HCT116 (cell line): ENCODE results near the gene ST3GAL5. TPM values are rescaled to one million over a fixed set of nuclear protein-coding genes. Genes with fewer than 3 reads are reported as not detected.

ENCODE experiments used
- ATAC-seq: fragments of 200-7000 bp; cut with Tn5 transposase; 2 replicates; pipeline ENCODE4 v1.9.1; 2020; ENCODE audit warnings: mild to moderate bottlenecking, moderate library complexity
- BruUV-seq: library from RNA; stranded (reverse); fragments of 400-500 nt; replicated peaks from 2 replicates; lab custom pipeline; 2021; lab: Mats Ljungman, UMichigan
- CTCF ChIA-PET: fragments of 300-600 bp; sonication (Branson Sonifier 250); formaldehyde crosslinking; loops from one replicate; lab custom pipeline; 2021; ENCODE audit warnings: antibody characterized with exemption; lab: Charles Lee
- POLR2A ChIA-PET: fragments of 300-600, 350-600 bp; sonication (Branson Sonifier 250); formaldehyde crosslinking; loops from one replicate; lab custom pipeline; 2021; ENCODE audit warnings: antibody characterized with exemption; lab: Charles Lee
- RAD21 ChIA-PET, 2 experiments: fragments of 300-600 bp; sonication (Branson Sonifier 250); formaldehyde crosslinking; loops; one replicate each; lab custom pipeline; 2023; ENCODE audit warnings: low total read pairs in 2 of 2; ENCODE audit not compliant: uncharacterized antibody in 2 of 2, unreplicated experiment in 2 of 2, low non-redundant PET in 1 of 2; lab: Charles Lee
- DNase-seq: peaks from one replicate; pipeline ENCODE4 v3.0.0-alpha.2; 2010; ENCODE audit warnings: low read depth, low spot score
- H2AFZ ChIP-seq: fragments of 200-600 bp; shearing (Covaris generic), sonication (generic); 2 replicates; pipeline ENCODE4 v1.6.1; 2017; ENCODE audit warnings: low read depth, mixed run types, mixed read lengths, antibody characterized with exemption, low read length; ENCODE audit not compliant: poor library complexity, severe bottlenecking
- H3K27ac ChIP-seq: 2 replicates; pipeline ENCODE4 v1.5.1; 2012; ENCODE audit warnings: low read depth, low read length
- H3K27me3 ChIP-seq: fragments of 200-600 bp; sonication (generic); 2 replicates; pipeline ENCODE4 v1.6.1; 2016; ENCODE audit warnings: mixed run types, low read length, mixed read lengths; ENCODE audit not compliant: insufficient read depth
- H3K36me3 ChIP-seq, 2 experiments: fragments of 200-500 bp in 1 of 2; fragments of 200-600 bp in 1 of 2; sonication (Bioruptor generic) in 1 of 2; sonication (generic) in 1 of 2; 2 replicates each; pipeline versions ENCODE4 v1.5.1 to v1.6.1; 2014 to 2016; ENCODE audit warnings: low read length in 2 of 2, inconsistent platforms in 1 of 2, mixed read lengths in 1 of 2, mixed run types in 1 of 2; ENCODE audit not compliant: insufficient read depth in 2 of 2, control insufficient read depth in 1 of 2
- H3K4me1 ChIP-seq, 2 experiments: fragments of 200-600 bp in 1 of 2; sonication (generic) in 1 of 2; 2 replicates each; pipeline versions ENCODE4 v1.5.1 to v1.6.1; 2012 to 2017; ENCODE audit warnings: low read length in 2 of 2, inconsistent platforms in 1 of 2, mild to moderate bottlenecking in 1 of 2, mixed read lengths in 1 of 2, mixed run types in 1 of 2, moderate library complexity in 1 of 2; ENCODE audit not compliant: insufficient read depth in 2 of 2, control insufficient read depth in 1 of 2
- H3K4me2 ChIP-seq: fragments of 200-600 bp; sonication (generic); 2 replicates; pipeline ENCODE4 v1.6.1; 2017; ENCODE audit warnings: mixed run types, low read length, mixed read lengths
- H3K4me3 ChIP-seq, 2 experiments: fragments of 200-600 bp in 1 of 2; sonication (generic) in 1 of 2; replicated peaks in 1 of 2; 2 replicates each; pipeline ENCODE4 v1.5.1; 2011 to 2016; ENCODE audit warnings: low read length in 2 of 2, control low read depth in 1 of 2, low read depth in 1 of 2, mild to moderate bottlenecking in 1 of 2, mixed read lengths in 1 of 2, mixed run types in 1 of 2
- H3K79me2 ChIP-seq: fragments of 200-600 bp; sonication (generic); 2 replicates; pipeline ENCODE4 v1.6.1; 2017; ENCODE audit warnings: mild to moderate bottlenecking, mixed run types, low read length, moderate library complexity, mixed read lengths; ENCODE audit not compliant: insufficient read depth
- H3K9ac ChIP-seq: fragments of 200-600 bp; sonication (generic); 2 replicates; pipeline ENCODE4 v1.6.1; 2016; ENCODE audit warnings: low read length, mixed read lengths
- H3K9me2 ChIP-seq: fragments of 200-600 bp; sonication (generic), shearing (Covaris generic); 2 replicates; pipeline ENCODE4 v1.6.1; 2017; ENCODE audit warnings: mixed run types, mild to moderate bottlenecking, moderate library complexity; ENCODE audit not compliant: insufficient read depth
- H3K9me3 ChIP-seq, 2 experiments: fragments of 200-500 bp in 1 of 2; fragments of 200-600 bp in 1 of 2; sonication (Bioruptor generic) in 1 of 2; sonication (generic) in 1 of 2; 2 replicates each; pipeline ENCODE4 v1.6.1; 2014 to 2017; ENCODE audit warnings: low read length in 2 of 2, mixed read lengths in 2 of 2, inconsistent platforms in 1 of 2, low read depth in 1 of 2, mild to moderate bottlenecking in 1 of 2, mixed run types in 1 of 2, moderate library complexity in 1 of 2; ENCODE audit not compliant: control insufficient read depth in 1 of 2, insufficient read depth in 1 of 2
- H4K20me1 ChIP-seq: fragments of 200-600 bp; sonication (generic), shearing (Covaris generic); 2 replicates; pipeline ENCODE4 v1.6.1; 2017; ENCODE audit warnings: mixed run types, mild to moderate bottlenecking, moderate library complexity; ENCODE audit not compliant: insufficient read depth
- EGR1 ChIP-seq: IDR thresholded peaks from 2 replicates; pipeline ENCODE4 v1.6.1; 2012; ENCODE audit warnings: low read depth
- ELF1 ChIP-seq: IDR thresholded peaks from 2 replicates; pipeline ENCODE4 v1.6.1; 2012; ENCODE audit warnings: low read depth, borderline replicate concordance
- JUND ChIP-seq: IDR thresholded peaks from 2 replicates; pipeline ENCODE4 v1.6.1; 2012
- POLR2A ChIP-seq: IDR thresholded peaks from 2 replicates; pipeline ENCODE4 v1.7.0; 2011; ENCODE audit warnings: borderline replicate concordance; ENCODE audit not compliant: insufficient read depth, insufficient read length; ENCODE audit errors: extremely low read depth
- POLR2AphosphoS5 ChIP-seq: IDR thresholded peaks from 2 replicates; pipeline ENCODE4 v1.6.1; 2011; ENCODE audit warnings: mild to moderate bottlenecking, low read depth, low read length, moderate library complexity
- SP1 ChIP-seq: IDR thresholded peaks from 2 replicates; pipeline ENCODE4 v1.6.1; 2012; ENCODE audit warnings: low read depth
- SRF ChIP-seq: IDR thresholded peaks from 2 replicates; pipeline ENCODE4 v1.6.1; 2012; ENCODE audit warnings: low read depth
- TCF7L2 ChIP-seq: IDR thresholded peaks from 2 replicates; pipeline ENCODE4 v1.7.0; 2011; ENCODE audit warnings: borderline replicate concordance, inconsistent platforms; ENCODE audit not compliant: insufficient read depth, insufficient read length; ENCODE audit errors: extremely low read depth
- ZFX ChIP-seq: fragments of 450-650 bp; IDR thresholded peaks from 2 replicates; pipeline ENCODE4 v1.6.1; 2017
- intact Hi-C: fragments of 100-400 bp; cut with micrococcal nuclease; formaldehyde crosslinking; loops from 2 replicates; pipeline ENCODE4 v1.10.0; 2022
- total RNA-seq: library from RNA; stranded (reverse); gene quantifications from one replicate; pipeline ENCODE4 v1.2.1, GENCODE V29; 2021; ENCODE audit not compliant: unreplicated experiment
- TF ChIP-seq, protein P1 (sequence below): IDR thresholded peaks from 2 replicates; pipeline ENCODE4 v1.6.1; 2011; ENCODE audit warnings: mild to moderate bottlenecking, low read length, moderate library complexity; ENCODE audit not compliant: insufficient replicate concordance; ENCODE audit errors: extremely low read depth
- TF ChIP-seq, protein P2 (sequence below): IDR thresholded peaks from 2 replicates; pipeline ENCODE4 v1.6.1; 2012
- TF ChIP-seq, protein P3 (sequence below): IDR thresholded peaks from 2 replicates; pipeline ENCODE4 v1.6.1; 2012; ENCODE audit warnings: low read depth

ST3GAL5 gene
- total RNA-seq, 1 experiment from 2014 or later = 14.8 TPM

DNA sequence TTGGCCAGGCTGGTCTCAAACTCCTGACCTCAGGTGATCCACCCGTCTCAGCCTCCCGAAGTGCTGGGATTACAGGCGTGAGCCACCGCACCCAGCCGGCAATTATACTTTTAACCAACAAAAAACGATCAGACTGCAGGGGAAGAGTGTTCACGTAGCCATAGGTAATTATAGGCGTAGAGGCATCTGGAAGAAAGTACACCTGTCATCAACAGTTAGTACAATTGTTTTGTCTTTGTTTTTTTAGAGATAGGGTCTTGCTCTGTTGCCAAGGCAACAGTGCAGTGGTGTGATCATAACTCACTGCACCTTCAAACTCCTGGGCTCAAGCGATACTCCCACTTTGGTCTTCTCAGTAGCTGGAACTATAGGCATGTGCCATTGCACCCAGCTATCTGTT, 20.0 kb downstream of the ST3GAL5 start:
- H3K4me1 ChIP-seq = no peaks in the 10 kb centered on the region
- no peak overlapping the region for H3K27ac ChIP-seq
- CTCF ChIA-PET = no interaction called here
- no peaks in the 10 kb centered on the region for H3K27me3 ChIP-seq
- H3K79me2 ChIP-seq = no peaks in the 10 kb centered on the region
- no peak for ATAC-seq
- POLR2A ChIA-PET = no interaction called here
- TF ChIP-seq SP1 (no peak), ZFX (no peak), JUND (no peak), POLR2A (no peak), TCF7L2 (no peak), ELF1 (no peak), SRF (no peak), POLR2AphosphoS5 (no peak), EGR1 (no peak)
- TF ChIP-seq, protein P1, sequence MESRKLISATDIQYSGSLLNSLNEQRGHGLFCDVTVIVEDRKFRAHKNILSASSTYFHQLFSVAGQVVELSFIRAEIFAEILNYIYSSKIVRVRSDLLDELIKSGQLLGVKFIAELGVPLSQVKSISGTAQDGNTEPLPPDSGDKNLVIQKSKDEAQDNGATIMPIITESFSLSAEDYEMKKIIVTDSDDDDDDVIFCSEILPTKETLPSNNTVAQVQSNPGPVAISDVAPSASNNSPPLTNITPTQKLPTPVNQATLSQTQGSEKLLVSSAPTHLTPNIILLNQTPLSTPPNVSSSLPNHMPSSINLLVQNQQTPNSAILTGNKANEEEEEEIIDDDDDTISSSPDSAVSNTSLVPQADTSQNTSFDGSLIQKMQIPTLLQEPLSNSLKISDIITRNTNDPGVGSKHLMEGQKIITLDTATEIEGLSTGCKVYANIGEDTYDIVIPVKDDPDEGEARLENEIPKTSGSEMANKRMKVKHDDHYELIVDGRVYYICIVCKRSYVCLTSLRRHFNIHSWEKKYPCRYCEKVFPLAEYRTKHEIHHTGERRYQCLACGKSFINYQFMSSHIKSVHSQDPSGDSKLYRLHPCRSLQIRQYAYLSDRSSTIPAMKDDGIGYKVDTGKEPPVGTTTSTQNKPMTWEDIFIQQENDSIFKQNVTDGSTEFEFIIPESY = no peak
- TF ChIP-seq, protein P2, sequence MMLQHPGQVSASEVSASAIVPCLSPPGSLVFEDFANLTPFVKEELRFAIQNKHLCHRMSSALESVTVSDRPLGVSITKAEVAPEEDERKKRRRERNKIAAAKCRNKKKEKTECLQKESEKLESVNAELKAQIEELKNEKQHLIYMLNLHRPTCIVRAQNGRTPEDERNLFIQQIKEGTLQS = no peak
- TF ChIP-seq, protein P3, sequence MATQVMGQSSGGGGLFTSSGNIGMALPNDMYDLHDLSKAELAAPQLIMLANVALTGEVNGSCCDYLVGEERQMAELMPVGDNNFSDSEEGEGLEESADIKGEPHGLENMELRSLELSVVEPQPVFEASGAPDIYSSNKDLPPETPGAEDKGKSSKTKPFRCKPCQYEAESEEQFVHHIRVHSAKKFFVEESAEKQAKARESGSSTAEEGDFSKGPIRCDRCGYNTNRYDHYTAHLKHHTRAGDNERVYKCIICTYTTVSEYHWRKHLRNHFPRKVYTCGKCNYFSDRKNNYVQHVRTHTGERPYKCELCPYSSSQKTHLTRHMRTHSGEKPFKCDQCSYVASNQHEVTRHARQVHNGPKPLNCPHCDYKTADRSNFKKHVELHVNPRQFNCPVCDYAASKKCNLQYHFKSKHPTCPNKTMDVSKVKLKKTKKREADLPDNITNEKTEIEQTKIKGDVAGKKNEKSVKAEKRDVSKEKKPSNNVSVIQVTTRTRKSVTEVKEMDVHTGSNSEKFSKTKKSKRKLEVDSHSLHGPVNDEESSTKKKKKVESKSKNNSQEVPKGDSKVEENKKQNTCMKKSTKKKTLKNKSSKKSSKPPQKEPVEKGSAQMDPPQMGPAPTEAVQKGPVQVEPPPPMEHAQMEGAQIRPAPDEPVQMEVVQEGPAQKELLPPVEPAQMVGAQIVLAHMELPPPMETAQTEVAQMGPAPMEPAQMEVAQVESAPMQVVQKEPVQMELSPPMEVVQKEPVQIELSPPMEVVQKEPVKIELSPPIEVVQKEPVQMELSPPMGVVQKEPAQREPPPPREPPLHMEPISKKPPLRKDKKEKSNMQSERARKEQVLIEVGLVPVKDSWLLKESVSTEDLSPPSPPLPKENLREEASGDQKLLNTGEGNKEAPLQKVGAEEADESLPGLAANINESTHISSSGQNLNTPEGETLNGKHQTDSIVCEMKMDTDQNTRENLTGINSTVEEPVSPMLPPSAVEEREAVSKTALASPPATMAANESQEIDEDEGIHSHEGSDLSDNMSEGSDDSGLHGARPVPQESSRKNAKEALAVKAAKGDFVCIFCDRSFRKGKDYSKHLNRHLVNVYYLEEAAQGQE = no peak
- DNase-seq = no peak
- no peaks in the 10 kb centered on the region for H3K9me2 ChIP-seq
- no peak overlapping the region for H3K9ac ChIP-seq
- no peaks in the 10 kb centered on the region for H3K9me3 ChIP-seq
- no peak overlapping the region for H3K4me3 ChIP-seq
- intact Hi-C loops = no loop called here
- H2AFZ ChIP-seq = no peak overlapping the region
- no peak overlapping the region for H3K4me2 ChIP-seq
- no TSS peak for BruUV-seq
- RAD21 ChIA-PET = no interaction called here
- no peaks in the 10 kb centered on the region for H4K20me1 ChIP-seq
- H3K36me3 ChIP-seq = no peaks in the 10 kb centered on the region
